Measurements from ENCODE around the gene ALDH1A2.

DNA sequence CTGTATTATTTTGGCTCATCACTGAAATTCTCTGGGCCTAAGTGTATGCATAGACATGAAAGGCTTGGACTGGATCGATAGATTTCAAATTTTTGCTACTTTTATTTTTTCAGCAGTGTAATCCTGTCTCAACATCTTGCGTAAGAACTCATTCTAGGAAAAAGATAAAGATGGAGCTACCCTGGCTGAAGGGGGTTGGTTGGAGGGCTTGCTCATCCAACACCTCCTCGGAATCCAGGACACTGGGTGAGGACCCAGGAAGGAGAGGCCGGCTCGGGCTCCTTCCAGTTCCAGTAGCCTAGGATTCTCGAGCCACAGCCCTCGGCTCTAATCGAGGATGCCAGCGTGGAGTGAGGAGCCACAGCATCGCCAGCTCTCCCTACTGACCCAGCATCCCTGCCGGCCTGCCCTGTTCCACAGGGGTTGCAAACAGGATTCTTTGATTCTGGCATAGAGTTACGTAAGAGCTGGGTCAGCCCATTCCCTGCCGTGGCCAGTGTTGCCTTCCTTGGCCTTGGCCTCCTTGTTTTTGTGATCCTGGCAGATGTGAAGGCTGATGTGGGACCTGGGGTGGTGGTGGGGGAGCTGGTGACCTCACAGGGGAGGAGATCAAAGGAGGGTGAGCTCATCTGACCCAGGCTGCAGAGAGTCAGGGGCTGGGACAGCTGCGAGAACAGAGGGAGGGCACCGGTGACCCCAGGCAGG lies 149.5 kb downstream of the ALDH1A2 start:
- TF ChIP-seq ZNF274 (IDR thresholded peaks at IDR 0.05; ENCODE audit: low read depth, low read length): no peak
- TF ChIP-seq YY1 (IDR thresholded peaks at IDR 0.05; ENCODE audit: insufficient read depth, insufficient read length): no peak
- TF ChIP-seq SUZ12 (IDR thresholded peaks at IDR 0.05; ENCODE audit: extremely low read depth, insufficient read depth, insufficient read length): no peak
